ENCODE data around the gene CABP1. TPM values are rescaled to one million over a fixed set of nuclear protein-coding genes. Genes with fewer than 3 reads are reported as not detected.

CABP1 gene
- total RNA-seq, 1 donor from 2014 or later: 4.2 TPM

DNA sequence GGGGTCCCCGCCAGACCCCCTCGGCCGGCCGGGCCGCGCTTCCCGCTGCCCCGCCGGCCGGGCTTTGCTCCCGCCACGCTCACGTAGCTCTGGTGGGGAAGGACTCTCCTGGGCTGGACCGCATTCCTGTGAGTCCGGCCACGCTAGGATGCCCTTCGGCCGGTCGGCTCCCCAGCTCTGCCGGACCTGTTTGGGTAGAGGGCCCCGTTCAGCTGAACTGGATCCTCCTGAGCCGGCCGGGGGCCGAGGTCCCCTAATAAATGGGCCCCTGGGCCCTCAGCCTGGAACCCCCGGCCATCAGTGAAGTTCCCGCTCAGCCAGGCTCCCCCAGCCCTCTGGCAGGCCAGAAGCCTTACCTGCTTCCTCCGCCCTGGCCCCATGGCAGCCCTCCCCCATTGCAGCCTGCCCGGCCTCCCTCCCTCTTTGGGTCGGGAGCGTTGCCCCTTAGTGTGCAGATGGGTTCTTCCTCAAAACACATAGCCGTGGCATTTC is 70.4 kb downstream of the CABP1 start:
- intact Hi-C loops (cut with micrococcal nuclease): loop anchor here (5.0 kb wide), 1 partner anchor 64 kb away; no protein-coding TSS in a partner anchor
- Histone ChIP-seq H3K9me3 (replicated peaks) (no peaks in the 10 kb centered on the region), H3K27ac (replicated peaks) (peak overlapping the region; percentile 91), H3K4me1 (peaks cover 44% of the 10 kb centered on the region), H3K4me3 (peak overlapping the region; percentile 76), H3K36me3 (peaks cover 23% of the 10 kb centered on the region), H3K27me3 (ENCODE audit: low read depth) (no peaks in the 10 kb centered on the region)
- TF ChIP-seq, protein P1, sequence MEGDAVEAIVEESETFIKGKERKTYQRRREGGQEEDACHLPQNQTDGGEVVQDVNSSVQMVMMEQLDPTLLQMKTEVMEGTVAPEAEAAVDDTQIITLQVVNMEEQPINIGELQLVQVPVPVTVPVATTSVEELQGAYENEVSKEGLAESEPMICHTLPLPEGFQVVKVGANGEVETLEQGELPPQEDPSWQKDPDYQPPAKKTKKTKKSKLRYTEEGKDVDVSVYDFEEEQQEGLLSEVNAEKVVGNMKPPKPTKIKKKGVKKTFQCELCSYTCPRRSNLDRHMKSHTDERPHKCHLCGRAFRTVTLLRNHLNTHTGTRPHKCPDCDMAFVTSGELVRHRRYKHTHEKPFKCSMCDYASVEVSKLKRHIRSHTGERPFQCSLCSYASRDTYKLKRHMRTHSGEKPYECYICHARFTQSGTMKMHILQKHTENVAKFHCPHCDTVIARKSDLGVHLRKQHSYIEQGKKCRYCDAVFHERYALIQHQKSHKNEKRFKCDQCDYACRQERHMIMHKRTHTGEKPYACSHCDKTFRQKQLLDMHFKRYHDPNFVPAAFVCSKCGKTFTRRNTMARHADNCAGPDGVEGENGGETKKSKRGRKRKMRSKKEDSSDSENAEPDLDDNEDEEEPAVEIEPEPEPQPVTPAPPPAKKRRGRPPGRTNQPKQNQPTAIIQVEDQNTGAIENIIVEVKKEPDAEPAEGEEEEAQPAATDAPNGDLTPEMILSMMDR (IDR thresholded peaks at IDR 0.05; ENCODE audit: borderline replicate concordance): no peak
- no peak for DNase-seq

DNA sequence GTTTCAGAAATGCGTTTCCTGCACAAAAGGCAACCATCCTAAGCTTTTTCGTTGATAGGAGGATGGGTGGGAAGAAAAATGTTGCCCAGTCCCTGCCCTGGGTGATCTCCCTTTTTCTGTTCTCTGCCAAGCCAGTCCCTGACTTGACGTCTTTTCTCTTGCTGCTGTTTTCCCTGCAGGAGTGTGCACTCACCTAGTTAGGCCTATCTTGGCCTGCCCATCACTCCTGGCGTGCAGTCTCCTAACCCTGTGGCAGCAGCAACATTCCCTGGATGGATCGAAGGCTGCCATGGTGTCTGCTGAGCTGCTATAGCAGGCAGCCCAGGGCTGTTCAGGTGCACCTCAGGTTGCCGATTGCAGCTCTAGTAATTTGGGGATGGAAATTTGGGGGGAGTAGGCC is 71.0 kb downstream of the CABP1 start:
- H3K4me3 ChIP-seq: peak overlapping the region; percentile 76
- H3K27me3 ChIP-seq (ENCODE audit: low read depth): no peaks in the 10 kb centered on the region
- DNase-seq: no peak
- H3K36me3 ChIP-seq: peaks cover 29% of the 10 kb centered on the region
- H3K4me1 ChIP-seq: peaks cover 44% of the 10 kb centered on the region
- no peaks in the 10 kb centered on the region for H3K9me3 ChIP-seq (replicated peaks)
- TF ChIP-seq, protein P1 (IDR thresholded peaks at IDR 0.05; ENCODE audit: borderline replicate concordance): no peak
- H3K27ac ChIP-seq (replicated peaks): peak overlapping the region; percentile 91
- intact Hi-C loops (cut with micrococcal nuclease): loop anchor here (5.0 kb wide), 1 partner anchor 64 kb away; no protein-coding TSS in a partner anchor

DNA sequence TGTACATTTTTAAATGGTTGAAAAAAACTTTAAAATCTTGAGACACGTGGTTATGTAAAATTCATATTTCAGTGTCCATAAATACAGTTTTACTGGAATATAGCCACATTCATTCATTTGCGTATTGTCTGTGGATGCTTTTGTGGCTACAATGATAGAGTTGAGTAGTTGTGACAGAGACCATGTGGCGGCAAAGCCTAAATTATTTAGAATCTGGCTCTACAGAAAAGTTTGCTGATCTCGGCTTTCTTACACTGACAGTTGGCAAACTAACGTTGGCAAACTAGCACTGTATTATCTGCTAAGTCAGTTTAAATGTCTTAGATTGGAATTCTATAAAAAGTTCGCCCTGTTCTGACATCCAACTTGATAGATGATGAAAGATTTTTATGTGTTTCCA is 72.2 kb downstream of the CABP1 start:
- peaks cover 41% of the 10 kb centered on the region for H3K36me3 ChIP-seq
- H3K4me3 ChIP-seq: no peak overlapping the region
- H3K4me1 ChIP-seq: peaks cover 44% of the 10 kb centered on the region
- H3K27ac ChIP-seq (replicated peaks): peak overlapping the region; percentile 5
- no peaks in the 10 kb centered on the region for H3K27me3 ChIP-seq (ENCODE audit: low read depth)
- TF ChIP-seq, protein P1 (IDR thresholded peaks at IDR 0.05; ENCODE audit: borderline replicate concordance): no peak
- intact Hi-C loops (cut with micrococcal nuclease): loop anchor here (5.0 kb wide), 1 partner anchor 65 kb away; no protein-coding TSS in a partner anchor
- no peak for DNase-seq
- no peaks in the 10 kb centered on the region for H3K9me3 ChIP-seq (replicated peaks)

DNA sequence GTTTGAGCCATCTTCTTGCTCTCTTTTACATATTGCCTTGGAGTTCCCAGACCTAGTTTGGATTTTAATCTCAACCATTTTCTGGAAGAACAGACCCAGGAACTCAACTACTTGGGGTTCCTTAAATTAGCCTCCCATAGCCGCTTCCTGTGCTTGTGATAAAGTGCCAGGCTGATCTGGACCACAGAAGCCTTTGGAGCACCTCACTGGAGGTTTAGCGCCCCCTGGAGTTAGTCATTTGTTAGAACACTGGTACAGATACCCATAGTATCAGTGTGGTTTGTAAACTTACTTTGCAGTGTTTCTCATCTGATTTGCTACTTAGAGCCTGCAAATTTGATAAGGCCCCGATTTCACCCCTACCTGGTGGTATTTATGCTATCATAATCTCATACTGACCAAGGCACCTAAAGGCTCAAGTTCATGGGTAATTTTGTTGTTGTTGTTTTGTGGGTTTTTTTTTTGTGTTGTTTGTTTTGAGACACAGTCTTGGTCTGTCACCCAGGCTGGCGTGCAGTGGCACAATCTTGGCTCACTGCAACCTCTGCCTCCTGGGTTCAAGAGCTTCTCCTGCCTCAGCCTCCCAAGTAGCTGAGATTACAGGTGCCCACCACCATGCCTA is 73.5 kb downstream of the CABP1 start:
- intact Hi-C loops (cut with micrococcal nuclease): loop anchor here (5.0 kb wide), 1 partner anchor 67 kb away; no protein-coding TSS in a partner anchor
- no peaks in the 10 kb centered on the region for H3K27me3 ChIP-seq (ENCODE audit: low read depth)
- H3K9me3 ChIP-seq (replicated peaks): no peaks in the 10 kb centered on the region
- H3K4me1 ChIP-seq: peaks cover 44% of the 10 kb centered on the region
- DNase-seq: no peak
- TF ChIP-seq, protein P1 (IDR thresholded peaks at IDR 0.05; ENCODE audit: borderline replicate concordance): peak; percentile 88
- peak overlapping the region; percentile 28 for H3K27ac ChIP-seq (replicated peaks)
- peaks cover 54% of the 10 kb centered on the region for H3K36me3 ChIP-seq
- H3K4me3 ChIP-seq: no peak overlapping the region

Other genes with a start within 250 kb of the CABP1 start
- gene COX6A1, start 202.5 kb upstream of the CABP1 start, total RNA-seq: 142 TPM
- 17.9 TPM for gene TRIAP1, start 194.2 kb upstream of the CABP1 start, total RNA-seq
- gene GATC, start 194.2 kb upstream of the CABP1 start, total RNA-seq: 12.0 TPM
- gene SRSF9, start 170.9 kb upstream of the CABP1 start, total RNA-seq: 34.4 TPM
- gene DYNLL1, start 144.5 kb upstream of the CABP1 start, total RNA-seq: 175 TPM
- 41.8 TPM for gene COQ5, start 111.5 kb upstream of the CABP1 start, total RNA-seq
- gene RNF10, start 106.3 kb upstream of the CABP1 start, total RNA-seq: 274 TPM
- 48.3 TPM for gene POP5, start 59.2 kb upstream of the CABP1 start, total RNA-seq
- 120 TPM for gene MLEC, start 46.5 kb downstream of the CABP1 start, total RNA-seq
- 11.5 TPM for gene UNC119B, start 69.8 kb downstream of the CABP1 start, total RNA-seq
- 93.8 TPM for gene ACADS, start 85.2 kb downstream of the CABP1 start, total RNA-seq

Measured in left ventricle myocardium inferior (tissue), 1 donor.